ENCODE measurements around the gene PMP22.

DNA sequence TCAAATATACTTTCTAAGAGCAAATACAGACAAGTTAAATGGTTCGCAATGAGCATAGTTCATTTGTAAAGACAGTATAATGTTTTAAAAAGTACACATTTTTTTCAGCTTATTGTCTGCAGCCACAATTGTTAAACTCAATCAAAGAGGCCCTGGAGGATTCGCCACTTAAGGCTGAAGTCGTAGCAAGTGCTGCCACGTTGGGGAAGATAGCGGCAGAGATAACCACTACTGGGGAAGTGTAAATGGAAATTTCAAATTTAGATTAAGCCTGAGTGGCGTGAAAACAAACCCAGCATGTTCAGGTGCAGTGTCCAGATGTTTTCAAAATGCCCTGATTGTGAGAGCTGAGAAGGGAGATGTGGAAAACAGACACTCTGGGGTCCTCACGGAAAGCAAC is 8.4 kb downstream of the PMP22 start:
- no peak for TF ChIP-seq CTBP1 (IDR thresholded peaks at IDR 0.05; ENCODE audit: borderline replicate concordance)
- TF ChIP-seq SP1 (IDR thresholded peaks at IDR 0.05) = no peak
- TF ChIP-seq HDGF (IDR thresholded peaks at IDR 0.05; ENCODE audit: borderline replicate concordance) = no peak
- no peak for TF ChIP-seq LEF1 (IDR thresholded peaks at IDR 0.05; ENCODE audit: borderline replicate concordance)
- no peak for TF ChIP-seq ZNF384 (IDR thresholded peaks at IDR 0.05)
- TF ChIP-seq BHLHE40 (IDR thresholded peaks at IDR 0.05; ENCODE audit: borderline replicate concordance) = no peak
- TF ChIP-seq ELF4 (IDR thresholded peaks at IDR 0.05) = no peak
- no peak for TF ChIP-seq FOXA1 (IDR thresholded peaks at IDR 0.05)
- TF ChIP-seq FOXM1 (IDR thresholded peaks at IDR 0.05; ENCODE audit: borderline replicate concordance) = no peak
- TF ChIP-seq SUZ12 (IDR thresholded peaks at IDR 0.05) = no peak
- no peak for TF ChIP-seq FOXK2 (IDR thresholded peaks at IDR 0.05)
- TF ChIP-seq, protein P1, sequence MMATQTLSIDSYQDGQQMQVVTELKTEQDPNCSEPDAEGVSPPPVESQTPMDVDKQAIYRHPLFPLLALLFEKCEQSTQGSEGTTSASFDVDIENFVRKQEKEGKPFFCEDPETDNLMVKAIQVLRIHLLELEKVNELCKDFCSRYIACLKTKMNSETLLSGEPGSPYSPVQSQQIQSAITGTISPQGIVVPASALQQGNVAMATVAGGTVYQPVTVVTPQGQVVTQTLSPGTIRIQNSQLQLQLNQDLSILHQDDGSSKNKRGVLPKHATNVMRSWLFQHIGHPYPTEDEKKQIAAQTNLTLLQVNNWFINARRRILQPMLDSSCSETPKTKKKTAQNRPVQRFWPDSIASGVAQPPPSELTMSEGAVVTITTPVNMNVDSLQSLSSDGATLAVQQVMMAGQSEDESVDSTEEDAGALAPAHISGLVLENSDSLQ (IDR thresholded peaks at IDR 0.05) = no peak
- TF ChIP-seq NFRKB (IDR thresholded peaks at IDR 0.05) = no peak
- no peak for TF ChIP-seq TARDBP (IDR thresholded peaks at IDR 0.05)

All from HEK293T (cell line).